Suprapubic skin (tissue), 3 donors: ENCODE measurements around the gene POP5.

ENCODE experiments used
- CTCF ChIP-seq, 2 donors: fragments of 200-600 bp in 1 of 2; fragments of 450-650 bp in 1 of 2; sonication (generic) in 1 of 2; IDR thresholded peaks; one replicate each; pipeline ENCODE4 v1.5.1; 2016 to 2019; ENCODE audit warnings: antibody characterized with exemption in 2 of 2, mild to moderate bottlenecking in 1 of 2, moderate library complexity in 1 of 2
- EP300 ChIP-seq: sonication (generic); formaldehyde crosslinking; IDR thresholded peaks from one replicate; pipeline ENCODE4 v1.6.1; 2017; ENCODE audit warnings: antibody characterized with exemption
- POLR2A ChIP-seq, 2 donors: fragments of 450-650 bp; IDR thresholded peaks; one replicate each; pipeline ENCODE4 v1.6.1; 2017; ENCODE audit warnings: antibody characterized with exemption in 2 of 2, mild to moderate bottlenecking in 2 of 2, moderate library complexity in 2 of 2

GRCh38 chr12:120529641-120530417 lies 51.4 kb downstream of the POP5 start:
- TF ChIP-seq CTCF (IDR thresholded peaks at IDR 0.05) (no peak), POLR2A (IDR thresholded peaks at IDR 0.05) (no peak), EP300 (no peak)
